HL-60 (cell line): Measurements from ENCODE around the gene TMTC2.

Source experiments
- CTCF ChIP-seq: IDR thresholded peaks from one replicate; pipeline ENCODE4 v1.5.1; 2011; ENCODE audit warnings: low read length, control low read depth, inconsistent platforms; ENCODE audit not compliant: insufficient read depth
- GABPA ChIP-seq: IDR thresholded peaks from 2 replicates; pipeline ENCODE4 v1.6.1; 2012; ENCODE audit warnings: low read depth
- POLR2AphosphoS5 ChIP-seq: IDR thresholded peaks from 2 replicates; pipeline ENCODE4 v1.6.1; 2012; ENCODE audit warnings: low read depth
- REST ChIP-seq: IDR thresholded peaks from 2 replicates; pipeline ENCODE4 v1.6.1; 2012; ENCODE audit warnings: low read depth; ENCODE audit not compliant: insufficient replicate concordance
- SPI1 ChIP-seq: IDR thresholded peaks from 2 replicates; pipeline ENCODE4 v1.6.1; 2012; ENCODE audit warnings: low read depth, mild to moderate bottlenecking, borderline replicate concordance

- TF ChIP-seq CTCF: no peak
- TF ChIP-seq GABPA: no peak
- no peak for TF ChIP-seq REST
- no peak for TF ChIP-seq POLR2AphosphoS5
- TF ChIP-seq SPI1: no peak
Measured at GRCh38 chr12:83132360-83132759, 445.7 kb downstream of the TMTC2 start.
